K562 (cell line): ENCODE measurements around the gene TCF19. TPM values are rescaled to one million over a fixed set of nuclear protein-coding genes. Genes with fewer than 3 reads are reported as not detected.

Source experiments
- ARHGAP35 ChIP-seq: fragments of 450-650 bp; IDR thresholded peaks from 2 replicates; pipeline ENCODE4 v1.6.1; 2018; ENCODE audit not compliant: partially characterized antibody
- ELF4 ChIP-seq: fragments of 450-650 bp; formaldehyde crosslinking; IDR thresholded peaks from 2 replicates; pipeline ENCODE4 v1.4.0; 2022; ENCODE audit warnings: missing genetic modification characterization
- ETV6 ChIP-seq, 3 experiments: fragments of 150-350 bp in 1 of 3; sonication (generic) in 1 of 3; formaldehyde crosslinking in 1 of 3; IDR thresholded peaks; 2 replicates each; pipeline versions ENCODE4 v1.6.1 to v1.8.0; 2014 to 2022; ENCODE audit warnings: borderline replicate concordance in 2 of 3, low read depth in 2 of 3, antibody characterized with exemption in 1 of 3, low read length in 1 of 3, mild to moderate bottlenecking in 1 of 3, missing genetic modification reagents in 1 of 3
- HNRNPLL ChIP-seq: fragments of 200-400 bp; formaldehyde crosslinking; IDR thresholded peaks from 2 replicates; pipeline ENCODE4 v1.6.1; 2017; ENCODE audit warnings: low read length, low read depth, mild to moderate bottlenecking; ENCODE audit not compliant: poor library complexity, severe bottlenecking
- PCBP2 ChIP-seq: fragments of 200-400 bp; formaldehyde crosslinking; IDR thresholded peaks from 2 replicates; pipeline ENCODE4 v1.6.1; 2018; ENCODE audit warnings: low read length, low read depth, mild to moderate bottlenecking, moderate library complexity; ENCODE audit not compliant: poor library complexity, severe bottlenecking
- RBM14 ChIP-seq: fragments of 200-400 bp; formaldehyde crosslinking; IDR thresholded peaks from 2 replicates; pipeline ENCODE4 v1.6.1; 2018; ENCODE audit warnings: low read depth, mild to moderate bottlenecking, low read length, moderate library complexity, borderline replicate concordance; ENCODE audit not compliant: insufficient read depth
- SMARCA5 ChIP-seq: fragments of 450-650 bp; IDR thresholded peaks from 2 replicates; pipeline ENCODE4 v1.6.1; 2016
- STAT5B ChIP-seq: fragments of 250-450 bp; sonication (Bioruptor Pico); IDR thresholded peaks from 2 replicates; pipeline ENCODE4 v1.8.0; 2021; ENCODE audit warnings: mild to moderate bottlenecking, inconsistent platforms
- TCF7L2 ChIP-seq: fragments of 150-350 bp; IDR thresholded peaks from 2 replicates; pipeline ENCODE4 v1.6.1; 2016; ENCODE audit warnings: low read depth, mild to moderate bottlenecking, low read length, moderate library complexity
- TCFL5 ChIP-seq: fragments of 250-450 bp; sonication (Bioruptor Pico); conservative IDR thresholded peaks from 2 replicates; pipeline ENCODE4 v1.6.1; 2021; ENCODE audit warnings: mild to moderate bottlenecking, moderate library complexity, matching md5 sums
- ZC3H4 ChIP-seq: sonication (generic); formaldehyde crosslinking; IDR thresholded peaks from 2 replicates; pipeline ENCODE4 v1.9.0; 2021; ENCODE audit warnings: missing genetic modification reagents, borderline replicate concordance
- ZNF696 ChIP-seq: fragments of 250-450 bp; sonication (Bioruptor Pico); conservative IDR thresholded peaks from 2 replicates; pipeline ENCODE4 v1.4.0; 2020; ENCODE audit warnings: mild to moderate bottlenecking, moderate library complexity
- ZZZ3 ChIP-seq: fragments of 450-650 bp; IDR thresholded peaks from 2 replicates; pipeline ENCODE4 v1.6.1; 2016; ENCODE audit warnings: antibody characterized with exemption, mild to moderate bottlenecking, moderate library complexity
- polyA plus RNA-seq, 8 experiments: library from polyadenylated mRNA; depleted of rRNA in 4 of 8; stranded (reverse) in 5 of 8; unstranded in 3 of 8; fragments of >200 nt; fragmentation: Nextera tagmentation in 2 of 8; fragmentation: Illumina TruSeq in 1 of 8; extraction: Ambion mirVana in 2 of 8; extraction: Trizol in 1 of 8; gene quantifications; 2 replicates each; pipeline versions ENCODE4 v1.2.1 to v1.2.3, GENCODE V29; 2011 to 2014; ENCODE audit warnings: inconsistent platforms in 1 of 8, missing spikeins in 1 of 8
- total RNA-seq, 7 experiments: library from RNA; depleted of rRNA in 6 of 7; stranded (reverse); fragments of >200 nt in 6 of 7; fragmentation: Illumina TruSeq in 2 of 7; extraction: Trizol in 2 of 7; gene quantifications; 2 replicates each; pipeline versions ENCODE4 v1.2.1 to v1.2.3, GENCODE V29; 2011 to 2021; ENCODE audit warnings: low replicate concordance in 1 of 7
- TF ChIP-seq, protein P1 (sequence below): fragments of 250-450 bp; sonication (Bioruptor Pico); IDR thresholded peaks from 2 replicates; pipeline ENCODE4 v1.8.0; 2021; ENCODE audit warnings: borderline replicate concordance, mild to moderate bottlenecking, moderate library complexity; ENCODE audit not compliant: poor library complexity, severe bottlenecking
- TF ChIP-seq, protein P2 (sequence below): fragments of 150-350 bp; IDR thresholded peaks from 2 replicates; pipeline ENCODE4 v1.6.1; 2014; ENCODE audit warnings: low read depth, mild to moderate bottlenecking, low read length, borderline replicate concordance
- TF ChIP-seq, protein P3 (sequence below): fragments of 450-650 bp; formaldehyde crosslinking; IDR thresholded peaks from 2 replicates; pipeline ENCODE4 v1.4.0; 2020; ENCODE audit warnings: mild to moderate bottlenecking, moderate library complexity
- TF ChIP-seq, protein P4 (sequence below): fragments of 450-650 bp; IDR thresholded peaks from 2 replicates; pipeline ENCODE4 v1.6.1; 2017; ENCODE audit warnings: antibody characterized with exemption, mild to moderate bottlenecking

TCF19 gene
- total and polyA plus RNA-seq, 9 of the 15 experiments (the other 6 are each of a cell fraction or from before 2014, with no cell fraction given), result 4.2 to 42.5 (median 25.7) TPM

DNA sequence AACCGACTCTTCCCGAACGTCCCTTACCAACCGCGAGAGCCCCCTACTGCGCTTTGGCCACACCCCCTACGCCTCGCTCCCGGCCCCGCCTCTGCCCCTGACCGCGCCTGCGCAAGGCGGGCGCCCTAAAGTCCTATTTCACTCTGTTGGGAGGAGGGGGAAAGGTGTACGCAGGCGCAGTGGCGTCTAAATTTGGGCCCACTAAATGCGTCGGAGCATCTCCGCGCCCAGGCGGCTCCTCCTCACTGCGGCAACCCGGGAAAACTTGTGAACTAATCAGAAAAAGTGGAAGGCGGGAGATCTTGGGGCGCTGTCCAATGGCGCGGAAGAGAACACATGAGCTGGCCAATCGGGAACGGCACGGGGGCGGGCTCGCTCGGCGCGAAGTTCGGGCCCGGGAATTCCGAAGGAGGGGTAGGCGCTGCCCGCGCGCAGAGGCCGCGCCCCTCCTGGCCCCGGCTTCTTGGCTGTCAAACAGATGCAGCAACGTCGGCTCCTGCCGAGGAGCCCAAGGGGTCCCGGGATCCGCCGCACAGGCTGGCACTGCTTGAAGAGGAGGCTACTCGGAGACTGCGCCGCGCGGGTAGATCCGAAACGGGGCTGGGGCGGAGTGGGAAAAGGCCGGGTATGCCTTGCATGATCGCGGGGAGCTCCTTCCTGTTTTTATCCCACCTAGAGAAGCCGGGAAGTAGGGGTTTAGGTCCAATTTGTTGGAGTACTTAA lies at the start of gene TCF19 (continued):
- peak; percentile 94 for TF ChIP-seq HNRNPLL
- TF ChIP-seq, protein P1, sequence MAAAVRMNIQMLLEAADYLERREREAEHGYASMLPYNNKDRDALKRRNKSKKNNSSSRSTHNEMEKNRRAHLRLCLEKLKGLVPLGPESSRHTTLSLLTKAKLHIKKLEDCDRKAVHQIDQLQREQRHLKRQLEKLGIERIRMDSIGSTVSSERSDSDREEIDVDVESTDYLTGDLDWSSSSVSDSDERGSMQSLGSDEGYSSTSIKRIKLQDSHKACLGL, result no peak
- TF ChIP-seq SMARCA5, result no peak
- TF ChIP-seq ZNF696 (CRISPR knock-in tag), result no peak
- TF ChIP-seq STAT5B (CRISPR knock-in tag), result no peak
- no peak for TF ChIP-seq TCFL5 (CRISPR knock-in tag)
- TF ChIP-seq ETV6 (IDR thresholded peaks at IDR 0.05; ENCODE audit: borderline replicate concordance in 1 of 2, low read depth in 2 of 2, low read length in 1 of 2), result no peak
- no peak for TF ChIP-seq ETV6 (CRISPR knock-in tag; IDR thresholded peaks at IDR 0.05; ENCODE audit: borderline replicate concordance)
- TF ChIP-seq, protein P2, sequence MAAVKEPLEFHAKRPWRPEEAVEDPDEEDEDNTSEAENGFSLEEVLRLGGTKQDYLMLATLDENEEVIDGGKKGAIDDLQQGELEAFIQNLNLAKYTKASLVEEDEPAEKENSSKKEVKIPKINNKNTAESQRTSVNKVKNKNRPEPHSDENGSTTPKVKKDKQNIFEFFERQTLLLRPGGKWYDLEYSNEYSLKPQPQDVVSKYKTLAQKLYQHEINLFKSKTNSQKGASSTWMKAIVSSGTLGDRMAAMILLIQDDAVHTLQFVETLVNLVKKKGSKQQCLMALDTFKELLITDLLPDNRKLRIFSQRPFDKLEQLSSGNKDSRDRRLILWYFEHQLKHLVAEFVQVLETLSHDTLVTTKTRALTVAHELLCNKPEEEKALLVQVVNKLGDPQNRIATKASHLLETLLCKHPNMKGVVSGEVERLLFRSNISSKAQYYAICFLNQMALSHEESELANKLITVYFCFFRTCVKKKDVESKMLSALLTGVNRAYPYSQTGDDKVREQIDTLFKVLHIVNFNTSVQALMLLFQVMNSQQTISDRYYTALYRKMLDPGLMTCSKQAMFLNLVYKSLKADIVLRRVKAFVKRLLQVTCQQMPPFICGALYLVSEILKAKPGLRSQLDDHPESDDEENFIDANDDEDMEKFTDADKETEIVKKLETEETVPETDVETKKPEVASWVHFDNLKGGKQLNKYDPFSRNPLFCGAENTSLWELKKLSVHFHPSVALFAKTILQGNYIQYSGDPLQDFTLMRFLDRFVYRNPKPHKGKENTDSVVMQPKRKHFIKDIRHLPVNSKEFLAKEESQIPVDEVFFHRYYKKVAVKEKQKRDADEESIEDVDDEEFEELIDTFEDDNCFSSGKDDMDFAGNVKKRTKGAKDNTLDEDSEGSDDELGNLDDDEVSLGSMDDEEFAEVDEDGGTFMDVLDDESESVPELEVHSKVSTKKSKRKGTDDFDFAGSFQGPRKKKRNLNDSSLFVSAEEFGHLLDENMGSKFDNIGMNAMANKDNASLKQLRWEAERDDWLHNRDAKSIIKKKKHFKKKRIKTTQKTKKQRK, result peak; percentile 92
- no peak for TF ChIP-seq ARHGAP35
- TF ChIP-seq ZZZ3, result no peak; the same call in none of the 2 replicates
- no peak for TF ChIP-seq ELF4 (CRISPR knock-in tag)
- TF ChIP-seq, protein P3, sequence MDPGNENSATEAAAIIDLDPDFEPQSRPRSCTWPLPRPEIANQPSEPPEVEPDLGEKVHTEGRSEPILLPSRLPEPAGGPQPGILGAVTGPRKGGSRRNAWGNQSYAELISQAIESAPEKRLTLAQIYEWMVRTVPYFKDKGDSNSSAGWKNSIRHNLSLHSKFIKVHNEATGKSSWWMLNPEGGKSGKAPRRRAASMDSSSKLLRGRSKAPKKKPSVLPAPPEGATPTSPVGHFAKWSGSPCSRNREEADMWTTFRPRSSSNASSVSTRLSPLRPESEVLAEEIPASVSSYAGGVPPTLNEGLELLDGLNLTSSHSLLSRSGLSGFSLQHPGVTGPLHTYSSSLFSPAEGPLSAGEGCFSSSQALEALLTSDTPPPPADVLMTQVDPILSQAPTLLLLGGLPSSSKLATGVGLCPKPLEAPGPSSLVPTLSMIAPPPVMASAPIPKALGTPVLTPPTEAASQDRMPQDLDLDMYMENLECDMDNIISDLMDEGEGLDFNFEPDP, result no peak
- no peak for TF ChIP-seq PCBP2
- TF ChIP-seq, protein P4, sequence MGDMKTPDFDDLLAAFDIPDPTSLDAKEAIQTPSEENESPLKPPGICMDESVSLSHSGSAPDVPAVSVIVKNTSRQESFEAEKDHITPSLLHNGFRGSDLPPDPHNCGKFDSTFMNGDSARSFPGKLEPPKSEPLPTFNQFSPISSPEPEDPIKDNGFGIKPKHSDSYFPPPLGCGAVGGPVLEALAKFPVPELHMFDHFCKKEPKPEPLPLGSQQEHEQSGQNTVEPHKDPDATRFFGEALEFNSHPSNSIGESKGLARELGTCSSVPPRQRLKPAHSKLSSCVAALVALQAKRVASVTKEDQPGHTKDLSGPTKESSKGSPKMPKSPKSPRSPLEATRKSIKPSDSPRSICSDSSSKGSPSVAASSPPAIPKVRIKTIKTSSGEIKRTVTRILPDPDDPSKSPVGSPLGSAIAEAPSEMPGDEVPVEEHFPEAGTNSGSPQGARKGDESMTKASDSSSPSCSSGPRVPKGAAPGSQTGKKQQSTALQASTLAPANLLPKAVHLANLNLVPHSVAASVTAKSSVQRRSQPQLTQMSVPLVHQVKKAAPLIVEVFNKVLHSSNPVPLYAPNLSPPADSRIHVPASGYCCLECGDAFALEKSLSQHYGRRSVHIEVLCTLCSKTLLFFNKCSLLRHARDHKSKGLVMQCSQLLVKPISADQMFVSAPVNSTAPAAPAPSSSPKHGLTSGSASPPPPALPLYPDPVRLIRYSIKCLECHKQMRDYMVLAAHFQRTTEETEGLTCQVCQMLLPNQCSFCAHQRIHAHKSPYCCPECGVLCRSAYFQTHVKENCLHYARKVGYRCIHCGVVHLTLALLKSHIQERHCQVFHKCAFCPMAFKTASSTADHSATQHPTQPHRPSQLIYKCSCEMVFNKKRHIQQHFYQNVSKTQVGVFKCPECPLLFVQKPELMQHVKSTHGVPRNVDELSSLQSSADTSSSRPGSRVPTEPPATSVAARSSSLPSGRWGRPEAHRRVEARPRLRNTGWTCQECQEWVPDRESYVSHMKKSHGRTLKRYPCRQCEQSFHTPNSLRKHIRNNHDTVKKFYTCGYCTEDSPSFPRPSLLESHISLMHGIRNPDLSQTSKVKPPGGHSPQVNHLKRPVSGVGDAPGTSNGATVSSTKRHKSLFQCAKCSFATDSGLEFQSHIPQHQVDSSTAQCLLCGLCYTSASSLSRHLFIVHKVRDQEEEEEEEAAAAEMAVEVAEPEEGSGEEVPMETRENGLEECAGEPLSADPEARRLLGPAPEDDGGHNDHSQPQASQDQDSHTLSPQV, result no peak
- TF ChIP-seq TCF7L2, result no peak
- TF ChIP-seq ZC3H4 (CRISPR knock-in tag), result no peak
- TF ChIP-seq RBM14, result no peak
